Neuronal stem cell (in vitro differentiated cells): ENCODE results near the gene MYO3B.

ENCODE experiments used
- DNase-seq: peaks from one replicate; pipeline ENCODE4 v3.0.0-alpha.2; 2013; ENCODE audit warnings: low spot score
- H2AFZ ChIP-seq: one replicate; pipeline ENCODE4 v1.6.1; 2013; ENCODE audit warnings: mild to moderate bottlenecking, low read length, inconsistent platforms
- H2AK5ac ChIP-seq: 2 replicates; pipeline ENCODE4 v1.6.1; 2013; ENCODE audit warnings: low read depth, mild to moderate bottlenecking, inconsistent platforms, low read length, moderate library complexity, mixed read lengths
- H2BK120ac ChIP-seq: 2 replicates; pipeline ENCODE4 v1.6.1; 2013; ENCODE audit warnings: low read depth, mild to moderate bottlenecking, inconsistent platforms, low read length, moderate library complexity, mixed read lengths
- H2BK12ac ChIP-seq: one replicate; pipeline ENCODE4 v1.6.1; 2013; ENCODE audit warnings: low read length, inconsistent platforms
- H2BK15ac ChIP-seq: 2 replicates; pipeline ENCODE4 v1.6.1; 2013; ENCODE audit warnings: mild to moderate bottlenecking, low read length, inconsistent platforms, mixed read lengths
- H2BK5ac ChIP-seq: one replicate; pipeline ENCODE4 v1.6.1; 2013; ENCODE audit warnings: inconsistent platforms, mild to moderate bottlenecking, low read length, moderate library complexity
- H3K14ac ChIP-seq: one replicate; pipeline ENCODE4 v1.6.1; 2013; ENCODE audit warnings: low read length, inconsistent platforms
- H3K18ac ChIP-seq: 2 replicates; pipeline ENCODE4 v1.6.1; 2013; ENCODE audit warnings: low read length, inconsistent platforms
- H3K23ac ChIP-seq: 2 replicates; pipeline ENCODE4 v1.6.1; 2013; ENCODE audit warnings: low read depth, mild to moderate bottlenecking, mixed read lengths, low read length, inconsistent platforms; ENCODE audit not compliant: poor library complexity
- H3K27ac ChIP-seq: replicated peaks from 3 replicates; pipeline ENCODE4 v1.5.1; 2013; ENCODE audit warnings: low read length, inconsistent platforms
- H3K27me3 ChIP-seq, 3 experiments: 2 replicates each; pipeline ENCODE4 v1.6.1; 2013; ENCODE audit warnings: low read length in 3 of 3, mild to moderate bottlenecking in 2 of 3, inconsistent platforms in 1 of 3, low read depth in 1 of 3, mixed read lengths in 1 of 3, moderate library complexity in 1 of 3; ENCODE audit not compliant: control insufficient read depth in 3 of 3, insufficient read depth in 3 of 3
- H3K36me3 ChIP-seq, 2 donors: replicated peaks in 1 of 2; 2 replicates each; pipeline ENCODE4 v1.6.1; 2013; ENCODE audit warnings: low read length in 2 of 2; ENCODE audit not compliant: control insufficient read depth in 2 of 2, insufficient read depth in 2 of 2
- H3K4ac ChIP-seq: 2 replicates; pipeline ENCODE4 v1.6.1; 2013; ENCODE audit warnings: inconsistent platforms, mild to moderate bottlenecking, low read length, moderate library complexity
- H3K4me1 ChIP-seq, 2 donors: 1 replicate in 1 of 2; 2 replicates in 1 of 2; pipeline ENCODE4 v1.6.1; 2013; ENCODE audit warnings: low read length in 2 of 2, low read depth in 1 of 2; ENCODE audit not compliant: control insufficient read depth in 2 of 2, insufficient read depth in 1 of 2
- H3K4me2 ChIP-seq: one replicate; pipeline ENCODE4 v1.6.1; 2013; ENCODE audit warnings: mild to moderate bottlenecking, low read length, inconsistent platforms; ENCODE audit not compliant: insufficient read depth, poor library complexity, severe bottlenecking
- H3K4me3 ChIP-seq, 2 donors: 2 replicates each; pipeline ENCODE4 v1.5.1; 2013; ENCODE audit warnings: low read length in 2 of 2, mild to moderate bottlenecking in 2 of 2, inconsistent platforms in 1 of 2, moderate library complexity in 1 of 2
- H3K79me1 ChIP-seq: one replicate; pipeline ENCODE4 v1.6.1; 2013; ENCODE audit warnings: low read depth, mild to moderate bottlenecking, inconsistent platforms, low read length, moderate library complexity
- H3K9ac ChIP-seq: one replicate; pipeline ENCODE4 v1.6.1; 2013; ENCODE audit warnings: mild to moderate bottlenecking, low read depth, low read length, inconsistent platforms; ENCODE audit not compliant: poor library complexity
- H3K9me3 ChIP-seq, 2 donors: replicated peaks in 1 of 2; 2 replicates each; pipeline versions ENCODE3 to v1.6.1; 2013; ENCODE audit warnings: low read length in 2 of 2, mild to moderate bottlenecking in 2 of 2, inconsistent platforms in 1 of 2, low read depth in 1 of 2, mixed read lengths in 1 of 2, moderate library complexity in 1 of 2; ENCODE audit not compliant: control insufficient read depth in 2 of 2, insufficient read depth in 1 of 2
- H4K8ac ChIP-seq: one replicate; pipeline ENCODE4 v1.6.1; 2013; ENCODE audit warnings: low read depth, mild to moderate bottlenecking, inconsistent platforms, low read length, moderate library complexity
- H4K91ac ChIP-seq: one replicate; pipeline ENCODE4 v1.6.1; 2013; ENCODE audit warnings: low read length, low read depth, mild to moderate bottlenecking, inconsistent platforms; ENCODE audit not compliant: poor library complexity
- WGBS, 2 donors: extraction: QIAGEN DNeasy Blood & Tissue Kit; methylation state at CpG; one replicate each; pipeline ENCODE4 v1.1.7; 2013; ENCODE audit warnings: missing lambda C conversion rate in 2 of 2, mixed read lengths in 1 of 2; ENCODE audit not compliant: insufficient read length in 2 of 2, insufficient replicate concordance in 1 of 2; ENCODE audit errors: extremely low coverage in 2 of 2; 5-methylcytosine and 5-hydroxymethylcytosine counted together

The MYO3B gene

DNA sequence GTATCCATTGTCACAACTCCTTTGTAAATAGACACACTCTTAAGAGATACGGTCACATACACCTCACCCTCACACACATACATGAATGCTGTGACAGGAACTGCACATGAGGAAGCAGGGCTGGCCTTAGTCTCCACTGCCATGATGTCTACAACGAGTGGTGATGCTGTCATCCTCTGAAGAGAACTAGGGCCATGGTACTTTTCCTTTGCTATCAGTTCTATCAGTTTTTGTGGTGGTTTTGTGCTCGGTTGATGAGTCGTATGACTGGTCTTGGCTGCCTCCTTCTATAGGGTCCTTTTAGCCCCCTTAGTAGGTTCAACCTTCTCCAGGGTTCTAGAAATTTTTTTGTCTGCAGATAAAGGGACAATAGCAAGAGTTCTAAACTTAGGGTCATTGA is 66.0 kb downstream of the MYO3B start:
- H3K27me3 ChIP-seq = peaks cover 0 to 5% (median 0%) of the 10 kb centered on the region in 3 experiments

DNA sequence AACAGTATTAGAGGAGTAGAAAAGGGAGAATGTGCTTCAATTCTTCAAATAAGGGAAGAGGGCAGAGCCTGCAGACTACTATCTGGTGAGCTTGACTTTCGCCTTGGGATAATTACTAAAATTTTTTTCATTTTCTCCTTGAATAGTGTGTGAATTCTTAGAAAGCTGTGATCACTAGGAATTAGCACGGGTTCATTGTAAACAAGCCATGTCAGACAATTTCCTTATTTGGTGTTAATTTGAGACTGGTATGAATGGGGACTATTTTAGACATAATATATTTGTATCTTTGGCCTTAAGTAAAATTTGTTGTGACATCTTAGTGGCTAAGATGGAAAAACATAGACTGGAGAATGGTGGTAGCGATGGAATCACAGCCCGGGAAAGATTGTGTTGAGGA is 66.6 kb downstream of the MYO3B start:
- no peak overlapping the region for H3K9ac ChIP-seq
- H3K4me1 ChIP-seq = peaks cover 0 to 2% of the 10 kb centered on the region in 2 donors
- H3K23ac ChIP-seq = no peak overlapping the region
- H3K79me1 ChIP-seq = no peaks in the 10 kb centered on the region
- no CpG with 5 or more reads among the region's 4 CpGs for WGBS, 2 donors
- no peak overlapping the region for H2BK12ac ChIP-seq
- H2AK5ac ChIP-seq = no peak overlapping the region
- H2BK15ac ChIP-seq = no peak overlapping the region
- H3K4me2 ChIP-seq = no peak overlapping the region
- H2BK120ac ChIP-seq = no peak overlapping the region
- H2BK5ac ChIP-seq = no peak overlapping the region
- no peak overlapping the region for H4K8ac ChIP-seq
- H3K4ac ChIP-seq = no peak overlapping the region
- H2AFZ ChIP-seq = no peak overlapping the region
- no peaks in the 10 kb centered on the region for H3K36me3 ChIP-seq
- DNase-seq = no peak
- H3K9me3 ChIP-seq = no peaks in the 10 kb centered on the region
- H3K27me3 ChIP-seq = peaks cover 0 to 9% (median 0%) of the 10 kb centered on the region in 3 experiments
- no peak overlapping the region for H3K27ac ChIP-seq
- H3K4me3 ChIP-seq = no peak overlapping the region
- no peak overlapping the region for H4K91ac ChIP-seq
- H3K18ac ChIP-seq = no peak overlapping the region
- H3K14ac ChIP-seq = no peak overlapping the region

More for the DNA sequence above, 66.0 kb downstream of the MYO3B start:
- no peak overlapping the region for H2AFZ ChIP-seq
- H2BK120ac ChIP-seq = no peak overlapping the region
- H3K79me1 ChIP-seq = no peaks in the 10 kb centered on the region
- no peak overlapping the region for H3K23ac ChIP-seq
- H4K8ac ChIP-seq = no peak overlapping the region
- H3K27ac ChIP-seq = no peak overlapping the region
- H3K36me3 ChIP-seq = no peaks in the 10 kb centered on the region
- no peak overlapping the region for H2BK15ac ChIP-seq
- H3K18ac ChIP-seq = no peak overlapping the region
- H3K9me3 ChIP-seq = no peaks in the 10 kb centered on the region
- DNase-seq = no peak
- H3K14ac ChIP-seq = no peak overlapping the region
- WGBS, 2 donors = no CpG with 5 or more reads among the region's 4 CpGs
- H3K4ac ChIP-seq = no peak overlapping the region
- no peak overlapping the region for H2BK12ac ChIP-seq
- H2BK5ac ChIP-seq = no peak overlapping the region
- no peak overlapping the region for H2AK5ac ChIP-seq
- H4K91ac ChIP-seq = no peak overlapping the region
- H3K9ac ChIP-seq = no peak overlapping the region
- peaks cover 0 to 2% of the 10 kb centered on the region in 2 donors for H3K4me1 ChIP-seq
- no peak overlapping the region for H3K4me3 ChIP-seq
- H3K4me2 ChIP-seq = no peak overlapping the region

DNA sequence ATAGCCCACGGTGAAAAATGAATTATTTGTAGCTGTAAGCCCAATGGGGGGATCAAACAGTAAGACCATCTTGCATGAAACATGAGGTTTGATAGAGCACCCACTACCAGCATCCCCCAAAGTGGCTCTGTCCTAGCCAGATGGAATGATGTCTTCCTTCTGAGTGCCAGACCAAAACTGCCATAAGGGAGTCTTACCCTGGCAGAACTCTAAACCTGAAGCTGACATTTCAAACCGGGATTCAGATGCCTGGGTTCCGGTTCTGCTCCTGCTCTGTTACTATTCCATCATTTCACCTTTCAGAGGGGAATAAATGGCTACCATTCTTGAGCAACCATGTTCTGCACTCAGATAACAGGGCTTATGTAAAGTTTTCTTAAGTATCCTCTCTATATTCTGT is 67.4 kb downstream of the MYO3B start:
- Histone ChIP-seq H3K4me1 (peaks cover 0 to 2% of the 10 kb centered on the region in 2 donors), H3K14ac (no peak overlapping the region), H4K8ac (no peak overlapping the region), H2BK15ac (no peak overlapping the region), H2AFZ (no peak overlapping the region), H3K79me1 (no peaks in the 10 kb centered on the region), H3K9me3 (no peaks in the 10 kb centered on the region), H3K36me3 (no peaks in the 10 kb centered on the region), H4K91ac (no peak overlapping the region), H3K9ac (no peak overlapping the region), H2AK5ac (no peak overlapping the region), H3K4me2 (no peak overlapping the region), H2BK120ac (no peak overlapping the region), H2BK5ac (no peak overlapping the region), H3K23ac (no peak overlapping the region), H3K4ac (no peak overlapping the region), H3K18ac (no peak overlapping the region), H3K27me3 (peaks cover 0 to 12% (median 0%) of the 10 kb centered on the region in 3 experiments), H3K27ac (no peak overlapping the region), H2BK12ac (no peak overlapping the region), H3K4me3 (no peak overlapping the region)
- no CpG with 5 or more reads among the region's 3 CpGs for WGBS, 2 donors
- DNase-seq = no peak

DNA sequence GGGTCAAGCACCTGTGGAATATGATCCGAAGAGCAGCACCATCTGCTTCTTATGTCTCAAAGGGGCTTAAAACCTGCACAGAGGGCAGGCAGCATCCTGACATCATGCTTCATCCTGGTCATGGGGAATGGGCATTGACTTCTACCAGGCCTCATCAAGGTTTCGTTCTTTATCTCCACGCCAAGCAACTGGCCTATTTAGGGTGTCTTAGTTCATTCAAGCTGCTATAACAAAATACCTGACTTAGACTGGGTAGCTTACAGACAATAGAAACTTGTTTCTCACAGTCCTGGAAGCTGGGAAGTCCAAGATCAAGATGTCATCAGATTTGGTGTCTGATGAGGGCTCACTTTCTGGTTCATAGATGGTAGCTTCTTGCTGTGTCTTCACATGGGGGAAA is 69.4 kb downstream of the MYO3B start:
- no peak for DNase-seq
- H4K8ac ChIP-seq = no peak overlapping the region
- H2BK120ac ChIP-seq = no peak overlapping the region
- no peak overlapping the region for H3K27ac ChIP-seq
- peaks cover 1 to 2% of the 10 kb centered on the region in 2 donors for H3K9me3 ChIP-seq
- H2BK15ac ChIP-seq = no peak overlapping the region
- H2AK5ac ChIP-seq = no peak overlapping the region
- H3K36me3 ChIP-seq = no peaks in the 10 kb centered on the region
- no CpG with 5 or more reads among the region's 3 CpGs for WGBS, 2 donors
- no peak overlapping the region for H3K9ac ChIP-seq
- H4K91ac ChIP-seq = no peak overlapping the region
- peaks cover 0 to 12% (median 0%) of the 10 kb centered on the region in 3 experiments for H3K27me3 ChIP-seq
- H2BK12ac ChIP-seq = no peak overlapping the region
- no peak overlapping the region for H3K23ac ChIP-seq
- no peak overlapping the region for H3K4me2 ChIP-seq
- H3K4me3 ChIP-seq = no peak overlapping the region
- H3K4me1 ChIP-seq = no peaks in the 10 kb centered on the region
- no peaks in the 10 kb centered on the region for H3K79me1 ChIP-seq
- H2BK5ac ChIP-seq = no peak overlapping the region
- no peak overlapping the region for H3K14ac ChIP-seq
- H3K4ac ChIP-seq = no peak overlapping the region
- no peak overlapping the region for H2AFZ ChIP-seq
- no peak overlapping the region for H3K18ac ChIP-seq
